Choroid plexus epithelial cell (primary cell): Measurements from ENCODE around the gene FANCD2.
"Not testable (repeated sequence)": the region's sequence is repeated elsewhere in the genome, so short reads cannot be mapped to it uniquely, and the experiment has no call there.

ENCODE experiments used
- DNase-seq: peaks from one replicate; pipeline ENCODE4 v3.0.0-alpha.2; 2010; ENCODE audit warnings: low read depth
- H3K4me3 ChIP-seq: 2 replicates; pipeline ENCODE4 v1.5.1; 2011; ENCODE audit warnings: low read depth, mild to moderate bottlenecking, control low read depth, low read length, moderate library complexity
- CTCF ChIP-seq: conservative IDR thresholded peaks from 2 replicates; pipeline ENCODE4 v1.5.1; 2011; ENCODE audit warnings: low read depth, mild to moderate bottlenecking, control low read depth, inconsistent platforms, low read length, moderate library complexity

The FANCD2 gene

GRCh38 chr3:10015461-10015904 is 10.8 kb upstream of the FANCD2 start:
- H3K4me3 ChIP-seq: peak overlapping the region; percentile 22
- DNase-seq: peak; percentile 99
- TF ChIP-seq CTCF: peak; percentile 8

DNA sequence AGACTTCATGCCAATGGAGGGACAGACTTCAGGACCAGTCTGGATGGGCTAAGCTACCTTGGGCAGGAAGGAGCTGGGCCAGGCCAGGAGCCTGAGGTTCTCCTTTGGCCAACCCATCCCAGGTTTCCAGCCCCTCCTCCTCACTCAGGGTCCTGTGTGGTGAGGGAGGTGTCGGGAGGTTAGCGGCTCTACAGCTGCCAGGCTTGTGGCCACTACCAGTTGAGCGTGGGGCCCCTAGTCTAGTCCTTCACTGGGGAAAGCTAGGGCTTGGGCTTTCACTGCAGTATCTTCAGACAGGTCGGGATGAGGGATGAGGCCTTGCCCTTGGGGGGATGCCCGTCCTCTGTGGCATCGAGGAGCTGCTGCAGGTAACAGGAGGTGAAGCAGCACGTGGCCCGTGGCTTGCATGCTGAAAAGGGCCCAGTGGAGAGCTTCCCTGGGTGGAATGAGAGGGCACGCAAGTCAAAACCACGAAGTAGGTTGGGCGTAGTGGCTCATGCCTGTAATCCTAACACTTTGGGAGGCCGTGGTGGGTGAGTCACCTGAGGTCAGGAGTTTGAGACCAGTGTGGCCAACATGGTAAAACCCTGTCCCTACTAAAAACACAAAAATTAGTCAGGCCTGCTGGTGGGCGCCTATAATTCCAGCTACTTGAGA is 8.5 kb upstream of the FANCD2 start:
- H3K4me3 ChIP-seq: no peak overlapping the region

DNA sequence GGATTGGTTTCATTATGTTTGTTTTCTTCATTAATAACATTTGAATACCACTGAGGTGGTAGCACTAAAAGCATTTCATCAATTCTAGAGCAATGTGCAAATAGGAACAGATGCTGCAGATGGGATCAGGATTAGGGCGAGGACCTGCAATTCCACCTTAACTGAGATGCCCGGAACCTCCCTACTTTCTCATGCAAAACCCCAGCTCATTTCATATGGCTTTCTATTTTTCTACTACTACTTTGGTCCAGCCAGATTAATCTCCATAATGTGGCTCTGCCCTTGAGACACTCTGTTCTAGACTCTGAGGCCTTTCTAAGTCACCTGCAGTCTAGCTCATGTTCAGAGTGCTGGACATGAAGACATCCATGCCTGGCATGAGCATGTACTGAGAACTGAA is 7.4 kb upstream of the FANCD2 start:
- not testable (repeated sequence) for DNase-seq, H3K4me3 ChIP-seq

More for the DNA sequence above, 8.5 kb upstream of the FANCD2 start:
- no peak for TF ChIP-seq CTCF
- peak; percentile 61 for DNase-seq

DNA sequence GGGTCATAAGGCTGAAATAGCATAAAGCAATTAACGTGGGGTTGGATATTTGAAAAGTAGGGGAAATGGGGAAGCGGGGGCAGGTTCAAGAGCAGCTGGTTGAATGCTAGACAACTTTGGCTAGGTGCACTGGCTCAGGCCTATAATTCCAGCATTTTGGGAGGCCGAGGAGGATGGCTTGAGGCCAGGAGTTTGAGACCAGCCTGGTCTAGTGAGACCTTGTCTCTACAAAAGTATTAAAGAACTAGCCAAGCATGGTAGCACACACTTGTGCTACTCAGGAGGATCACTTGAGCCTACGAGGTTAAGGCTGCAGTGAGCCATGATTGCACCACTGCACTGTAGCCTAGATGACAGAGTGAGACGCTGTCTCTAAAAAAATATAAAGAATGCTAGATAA is 6.9 kb upstream of the FANCD2 start:
- no peak for DNase-seq
- no peak for TF ChIP-seq CTCF

DNA sequence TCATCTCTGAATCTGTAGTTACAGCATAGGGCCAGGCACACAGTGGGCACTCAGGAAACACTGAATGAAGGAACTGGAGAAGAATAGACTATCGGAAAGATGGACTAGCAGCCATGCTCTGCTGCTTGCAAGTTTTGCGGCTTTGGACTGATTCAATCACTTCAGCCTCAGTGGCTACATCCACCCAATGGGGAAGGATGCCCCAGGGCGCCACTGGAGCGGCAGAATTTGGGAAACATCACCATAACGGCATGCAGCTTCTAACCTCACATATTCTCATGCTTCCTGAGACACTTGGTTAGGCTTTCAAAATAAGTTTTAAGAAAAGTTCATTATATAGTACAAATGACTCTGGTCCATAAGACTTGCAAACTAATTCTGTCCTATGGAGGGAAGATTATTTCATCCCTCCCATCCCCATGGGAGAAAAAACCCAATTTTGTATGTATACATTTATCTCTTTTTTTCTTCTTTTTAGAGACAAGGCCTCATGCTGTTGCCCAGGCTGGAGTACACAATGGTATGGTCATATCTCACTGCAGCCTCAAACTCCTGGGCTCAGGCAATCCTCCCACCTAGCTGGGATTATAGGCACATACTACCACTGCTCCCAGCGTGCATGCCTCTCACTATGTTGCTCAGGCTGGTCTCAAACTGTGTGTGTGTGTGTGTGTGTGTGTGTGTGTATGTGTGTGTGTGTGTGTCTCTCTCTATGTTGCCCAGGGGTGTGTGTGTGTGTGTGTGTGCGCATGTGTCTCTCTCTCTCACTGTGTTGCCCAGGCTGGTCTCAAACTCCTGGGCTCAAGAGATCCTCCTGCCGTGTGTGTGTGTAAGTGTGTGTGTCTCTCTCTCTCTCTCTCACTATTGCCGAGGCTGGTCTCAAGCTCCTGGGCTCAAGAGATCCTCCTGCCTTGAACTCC is 4.1 kb upstream of the FANCD2 start:
- no peak overlapping the region for H3K4me3 ChIP-seq
- TF ChIP-seq CTCF: no peak
- DNase-seq: no peak

More for the DNA sequence above, 6.9 kb upstream of the FANCD2 start:
- no peak overlapping the region for H3K4me3 ChIP-seq

- DNase-seq: peak; percentile 88
- H3K4me3 ChIP-seq: no peak overlapping the region
- no peak for TF ChIP-seq CTCF
Measured at GRCh38 chr3:10023587-10024310, 2.5 kb upstream of the FANCD2 start.
